Body of pancreas (tissue), 4 donors: Measurements from ENCODE around the gene RAP1GAP2. TPM values are rescaled to one million over a fixed set of nuclear protein-coding genes. Genes with fewer than 3 reads are reported as not detected.

ENCODE experiments used
- ATAC-seq: fragments of 150-250 bp; one replicate; pipeline ENCODE4 v1.9.1; 2016
- DNase-seq, 4 donors: peaks; one replicate each; pipeline ENCODE4 v3.0.0-alpha.2; 2019
- H3K27ac ChIP-seq, 4 donors: fragments of 200-600 bp; sonication (generic); 1 replicate in 3 of 4; 2 replicates in 1 of 4; pipeline versions ENCODE4 v1.5.1 to v1.6.1; 2016 to 2019; ENCODE audit warnings: mild to moderate bottlenecking in 1 of 4, mixed read lengths in 1 of 4, moderate library complexity in 1 of 4
- H3K27me3 ChIP-seq, 2 donors: fragments of 200-600 bp; sonication (generic); one replicate each; pipeline ENCODE4 v1.6.0; 2016; ENCODE audit warnings: mild to moderate bottlenecking in 1 of 2
- H3K36me3 ChIP-seq, 2 donors: fragments of 200-600 bp; sonication (generic); replicated peaks in 1 of 2; 2 replicates each; pipeline ENCODE4 v1.5.1; 2016; ENCODE audit warnings: low read depth in 2 of 2; ENCODE audit not compliant: insufficient read depth in 1 of 2
- H3K4me1 ChIP-seq: fragments of 200-600 bp; sonication (generic); one replicate; pipeline ENCODE4 v1.6.0; 2016
- H3K4me3 ChIP-seq, 2 donors: fragments of 200-600 bp; sonication (generic); 1 replicate in 1 of 2; 2 replicates in 1 of 2; pipeline ENCODE4 v1.5.1; 2016 to 2019
- H3K9me3 ChIP-seq, 3 donors: fragments of 200-600 bp; sonication (generic); 1 replicate in 2 of 3; 2 replicates in 1 of 3; pipeline ENCODE4 v1.5.1; 2016
- POLR2A ChIP-seq, 3 donors: fragments of 450-650 bp; IDR thresholded peaks; one replicate each; pipeline ENCODE4 v1.6.1; 2016; ENCODE audit warnings: antibody characterized with exemption in 3 of 3, mild to moderate bottlenecking in 2 of 3
- WGBS, 2 donors: methylation state at CpG; one replicate each; pipeline ENCODE4 v1.1.5; 2017; 5-methylcytosine and 5-hydroxymethylcytosine counted together
- intact Hi-C: fragments of 100-400 bp; cut with DNase I; formaldehyde crosslinking; loops from one replicate; pipeline ENCODE4 v1.15.1; 2023
- total RNA-seq, 2 donors: library from RNA; depleted of rRNA; stranded (reverse); fragments of >200 nt; gene quantifications; one replicate each; pipeline ENCODE4 v1.1.0, GENCODE V29; 2016
- TF ChIP-seq, protein P1 (sequence below), 7 experiments: fragments of 450-650 bp in 4 of 7; fragments of 200-600 bp in 3 of 7; sonication (generic) in 3 of 7; IDR thresholded peaks; one replicate each; pipeline ENCODE4 v1.5.1; 2016 to 2019; ENCODE audit warnings: antibody characterized with exemption in 7 of 7

RAP1GAP2 gene
- total RNA-seq, 2 donors from 2014 or later, result 21.8 to 81.1 TPM

DNA sequence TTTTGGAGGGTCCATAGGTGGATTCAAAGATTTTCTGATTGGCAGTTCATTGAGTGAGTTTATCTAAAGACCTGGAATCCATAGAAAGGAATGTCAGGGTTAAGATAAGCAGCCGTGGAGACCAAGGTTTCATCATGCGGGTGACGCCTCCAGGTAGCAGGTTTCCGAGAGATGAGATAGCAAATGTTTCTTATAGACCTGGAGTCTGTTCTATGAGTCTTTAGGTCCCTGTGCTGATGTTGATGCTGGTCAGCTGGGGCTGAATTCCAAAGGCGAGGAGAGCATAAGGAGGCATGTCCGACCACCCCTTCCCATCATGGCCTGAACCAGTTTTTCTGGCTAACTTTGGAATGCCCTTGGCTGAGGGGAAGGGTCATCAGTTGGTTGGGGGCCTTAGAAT lies 80.2 kb downstream of the RAP1GAP2 start:
- H3K36me3 ChIP-seq, result no peaks in the 10 kb centered on the region
- H3K4me1 ChIP-seq, result peaks cover 16% of the 10 kb centered on the region
- no peaks in the 10 kb centered on the region for H3K9me3 ChIP-seq
- intact Hi-C loops, result no loop called here
- H3K27ac ChIP-seq, result no peak overlapping the region
- DNase-seq, result no peak
- no peaks in the 10 kb centered on the region for H3K27me3 ChIP-seq
- H3K4me3 ChIP-seq, result no peak overlapping the region
- no peak for ATAC-seq
- no peak for TF ChIP-seq POLR2A (IDR thresholded peaks at IDR 0.05)
- TF ChIP-seq, protein P1, sequence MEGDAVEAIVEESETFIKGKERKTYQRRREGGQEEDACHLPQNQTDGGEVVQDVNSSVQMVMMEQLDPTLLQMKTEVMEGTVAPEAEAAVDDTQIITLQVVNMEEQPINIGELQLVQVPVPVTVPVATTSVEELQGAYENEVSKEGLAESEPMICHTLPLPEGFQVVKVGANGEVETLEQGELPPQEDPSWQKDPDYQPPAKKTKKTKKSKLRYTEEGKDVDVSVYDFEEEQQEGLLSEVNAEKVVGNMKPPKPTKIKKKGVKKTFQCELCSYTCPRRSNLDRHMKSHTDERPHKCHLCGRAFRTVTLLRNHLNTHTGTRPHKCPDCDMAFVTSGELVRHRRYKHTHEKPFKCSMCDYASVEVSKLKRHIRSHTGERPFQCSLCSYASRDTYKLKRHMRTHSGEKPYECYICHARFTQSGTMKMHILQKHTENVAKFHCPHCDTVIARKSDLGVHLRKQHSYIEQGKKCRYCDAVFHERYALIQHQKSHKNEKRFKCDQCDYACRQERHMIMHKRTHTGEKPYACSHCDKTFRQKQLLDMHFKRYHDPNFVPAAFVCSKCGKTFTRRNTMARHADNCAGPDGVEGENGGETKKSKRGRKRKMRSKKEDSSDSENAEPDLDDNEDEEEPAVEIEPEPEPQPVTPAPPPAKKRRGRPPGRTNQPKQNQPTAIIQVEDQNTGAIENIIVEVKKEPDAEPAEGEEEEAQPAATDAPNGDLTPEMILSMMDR (IDR thresholded peaks at IDR 0.05), result no peak
- 54% methylated on average over 6 of the region's 6 CpGs for WGBS, 2 donors

GRCh38 chr17:2878751-2879254 lies 82.6 kb downstream of the RAP1GAP2 start:
- Histone ChIP-seq H3K4me1 (peaks cover 29% of the 10 kb centered on the region), H3K4me3 (no peak overlapping the region), H3K27ac (no peak overlapping the region), H3K9me3 (no peaks in the 10 kb centered on the region), H3K36me3 (no peaks in the 10 kb centered on the region), H3K27me3 (no peaks in the 10 kb centered on the region)
- intact Hi-C loops, result no loop called here
- no peak for TF ChIP-seq POLR2A (IDR thresholded peaks at IDR 0.05)
- TF ChIP-seq, protein P1 (IDR thresholded peaks at IDR 0.05), result no peak
- no peak for DNase-seq
- WGBS, 2 donors, result 87 to 93% methylated on average over 12 to 16 of the region's 16 CpGs
- no peak for ATAC-seq

GRCh38 chr17:2880050-2880449 lies 83.8 kb downstream of the RAP1GAP2 start:
- no peak for TF ChIP-seq POLR2A (IDR thresholded peaks at IDR 0.05)
- TF ChIP-seq, protein P1 (IDR thresholded peaks at IDR 0.05), result no peak
- ATAC-seq (no peak), DNase-seq (no peak)
- H3K36me3 ChIP-seq, result no peaks in the 10 kb centered on the region
- no peaks in the 10 kb centered on the region for H3K27me3 ChIP-seq
- peaks cover 21% of the 10 kb centered on the region for H3K4me1 ChIP-seq
- no peak overlapping the region for H3K27ac ChIP-seq
- intact Hi-C loops, result no loop called here
- H3K9me3 ChIP-seq, result no peaks in the 10 kb centered on the region
- WGBS, 2 donors, result 72 to 81% methylated on average over 7 to 8 of the region's 8 CpGs
- H3K4me3 ChIP-seq, result no peak overlapping the region

DNA sequence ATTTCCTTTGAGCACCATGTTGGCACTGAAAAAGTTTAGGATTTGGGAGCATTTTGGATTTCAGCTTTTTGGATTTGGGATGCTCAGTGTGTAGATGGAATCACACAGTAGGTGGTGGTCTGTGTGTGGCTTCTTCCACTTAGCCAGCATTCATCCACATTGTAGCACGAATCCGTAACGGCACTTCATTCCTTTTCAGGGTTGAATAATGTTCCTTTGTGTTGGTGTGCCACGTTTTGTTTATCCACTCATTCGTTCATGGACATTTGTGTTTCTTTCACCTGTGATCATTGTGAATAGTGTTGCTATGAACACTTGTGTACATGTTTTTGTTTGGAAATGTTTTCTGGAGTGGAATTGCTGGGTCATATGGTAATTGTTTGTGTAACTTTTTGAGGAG lies 85.1 kb downstream of the RAP1GAP2 start:
- H3K9me3 ChIP-seq, result no peaks in the 10 kb centered on the region
- H3K4me1 ChIP-seq, result peaks cover 20% of the 10 kb centered on the region
- TF ChIP-seq, protein P1 (IDR thresholded peaks at IDR 0.05), result no peak
- TF ChIP-seq POLR2A (IDR thresholded peaks at IDR 0.05), result no peak
- no peak for DNase-seq
- no peak overlapping the region for H3K27ac ChIP-seq
- no peak for ATAC-seq
- no peak overlapping the region for H3K4me3 ChIP-seq
- H3K36me3 ChIP-seq, result no peaks in the 10 kb centered on the region
- no peaks in the 10 kb centered on the region for H3K27me3 ChIP-seq
- WGBS, 2 donors, result 87 to 88% methylated on average over 5 of the region's 5 CpGs
- intact Hi-C loops, result no loop called here

DNA sequence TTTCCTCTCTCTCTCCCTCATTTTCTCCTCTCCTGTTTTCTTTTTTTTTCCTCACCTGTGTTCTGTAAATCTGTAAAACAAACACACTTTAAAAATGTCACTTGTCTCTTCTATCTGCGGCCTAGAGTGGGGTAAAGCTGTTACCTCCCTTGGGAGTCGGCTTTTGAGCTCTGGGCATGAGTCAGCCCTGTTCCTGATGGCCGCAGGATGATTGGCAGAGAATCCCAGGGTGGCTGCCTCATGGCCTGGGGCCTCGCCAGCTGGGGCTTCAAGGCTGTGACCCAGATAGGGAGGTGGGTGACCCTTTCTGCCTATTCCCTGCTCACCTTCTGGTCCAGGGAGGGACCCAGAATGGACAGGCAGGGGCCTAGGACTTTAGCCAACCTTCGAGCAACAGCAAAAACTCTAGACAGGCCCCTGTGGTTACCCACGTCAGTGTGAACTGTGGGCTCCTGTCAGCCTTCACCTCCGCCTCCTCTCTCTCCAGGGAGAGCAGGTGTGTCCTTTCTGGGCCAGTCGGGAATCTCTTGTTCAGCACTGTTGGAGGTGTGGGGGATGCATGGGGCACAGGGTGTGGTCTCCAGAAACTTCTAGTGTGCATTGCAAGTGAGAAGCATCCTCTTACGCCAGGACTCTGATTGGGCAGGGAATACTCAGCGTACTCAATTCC lies 87.4 kb downstream of the RAP1GAP2 start:
- Histone ChIP-seq H3K4me1 (peaks cover 20% of the 10 kb centered on the region), H3K4me3 (no peak overlapping the region), H3K27ac (peak overlapping the region; percentile 62 to 81 (median 78)), H3K27me3 (no peaks in the 10 kb centered on the region), H3K9me3 (no peaks in the 10 kb centered on the region), H3K36me3 (no peaks in the 10 kb centered on the region)
- DNase-seq, result peak; percentile 76 to 91 (median 84)
- TF ChIP-seq POLR2A (IDR thresholded peaks at IDR 0.05), result peak in 1 of 3 donors; percentile 17
- TF ChIP-seq, protein P1 (IDR thresholded peaks at IDR 0.05), result no peak
- ATAC-seq, result peak; percentile 88
- WGBS, 2 donors, result 33 to 35% methylated on average over 6 to 10 of the region's 10 CpGs
- intact Hi-C loops, result no loop called here
